Activated T-helper 2 cell treated with anti-CD3 and anti-CD28 coated beads, Interferon-gamma antibody, Interleukin-2, Interleukin-4, amounts not matched to agents 10 μg/mL and 5 μg/mL and 100 μg/mL, durations not matched to agents 14 hours and 24 hours and 36 hours (primary cell): ENCODE data around the gene NFKB1. TPM values are rescaled to one million over a fixed set of nuclear protein-coding genes. Genes with fewer than 3 reads are reported as not detected.

Source experiments
- DNase-seq: peaks from one replicate; pipeline ENCODE4 v3.0.0; 2021; ENCODE audit warnings: low spot score
- H3K27ac Mint-ChIP-seq: one replicate; pipeline ENCODE4 v1.8.0; 2021; ENCODE audit warnings: mixed read lengths
- H3K27me3 Mint-ChIP-seq: one replicate; pipeline ENCODE4 v1.8.0; 2021; ENCODE audit warnings: low read depth, mixed read lengths
- H3K36me3 Mint-ChIP-seq: one replicate; pipeline ENCODE4 v1.8.0; 2021; ENCODE audit warnings: low read depth, mixed read lengths
- H3K4me1 Mint-ChIP-seq: one replicate; pipeline ENCODE4 v1.8.0; 2021; ENCODE audit warnings: low read depth, mixed read lengths
- H3K4me3 Mint-ChIP-seq: one replicate; pipeline ENCODE4 v1.8.0; 2021; ENCODE audit warnings: low read depth, mild to moderate bottlenecking, moderate library complexity, mixed read lengths
- H3K9me3 Mint-ChIP-seq: one replicate; pipeline ENCODE4 v1.8.0; 2021; ENCODE audit warnings: mixed read lengths
- intact Hi-C: fragments of 100-400 bp; cut with micrococcal nuclease; formaldehyde crosslinking; loops from one replicate; pipeline ENCODE4 v1.15.1; 2023
- total RNA-seq: library from RNA; stranded (reverse); gene quantifications from 2 replicates; pipeline ENCODE4 v1.2.3, GENCODE V29; 2022

Gene NFKB1
- total RNA-seq, 1 donor from 2014 or later, result 199 TPM

- DNase-seq, result no peak
- Mint-ChIP-seq H3K36me3 (peaks cover 84% of the 10 kb centered on the region), H3K4me1 (peaks cover 33% of the 10 kb centered on the region), H3K4me3 (no peak overlapping the region), H3K9me3 (no peaks in the 10 kb centered on the region), H3K27ac (no peak overlapping the region), H3K27me3 (no peaks in the 10 kb centered on the region)
- intact Hi-C loops, result no loop called here
Observed at GRCh38 chr4:102541697-102542096, 40.5 kb downstream of the NFKB1 start.

GRCh38 chr4:102543030-102543928 is 42.1 kb downstream of the NFKB1 start:
- no peaks in the 10 kb centered on the region for H3K9me3 Mint-ChIP-seq
- no peak overlapping the region for H3K27ac Mint-ChIP-seq
- intact Hi-C loops, result no loop called here
- DNase-seq, result no peak
- peaks cover 40% of the 10 kb centered on the region for H3K4me1 Mint-ChIP-seq
- no peaks in the 10 kb centered on the region for H3K27me3 Mint-ChIP-seq
- H3K4me3 Mint-ChIP-seq, result no peak overlapping the region
- H3K36me3 Mint-ChIP-seq, result peaks cover 88% of the 10 kb centered on the region

- DNase-seq, result no peak
- intact Hi-C loops, result no loop called here
Observed at GRCh38 chr4:102546635-102547034, 45.5 kb downstream of the NFKB1 start.

DNA sequence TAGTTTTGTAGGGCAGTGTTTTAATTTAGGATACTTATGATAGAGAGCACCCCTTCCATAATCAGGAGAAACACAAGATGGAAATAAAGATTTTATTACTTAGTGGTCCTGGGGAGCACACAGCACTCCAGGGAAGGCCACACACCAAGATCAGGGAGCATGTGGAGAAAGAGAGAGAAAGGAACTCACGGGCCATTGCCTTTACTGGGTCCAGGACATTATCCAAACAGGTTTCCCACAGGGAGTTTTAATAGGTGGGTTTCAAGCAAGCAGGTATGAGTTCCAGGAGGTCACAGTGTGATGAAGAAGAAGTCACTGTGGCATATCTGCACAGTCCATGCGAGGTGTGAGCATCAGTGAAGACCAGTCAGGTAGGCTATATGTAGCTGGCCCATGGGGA is 46.8 kb downstream of the NFKB1 start:
- Mint-ChIP-seq H3K9me3 (no peaks in the 10 kb centered on the region), H3K36me3 (peaks cover 87% of the 10 kb centered on the region)
- no peak for DNase-seq

More at GRCh38 chr4:102546635-102547034, 45.5 kb downstream of the NFKB1 start:
- no peaks in the 10 kb centered on the region for H3K9me3 Mint-ChIP-seq
- peaks cover 31% of the 10 kb centered on the region for H3K4me1 Mint-ChIP-seq
- H3K27me3 Mint-ChIP-seq, result no peaks in the 10 kb centered on the region
- peaks cover 89% of the 10 kb centered on the region for H3K36me3 Mint-ChIP-seq
- peak overlapping the region; percentile 35 for H3K27ac Mint-ChIP-seq
- H3K4me3 Mint-ChIP-seq, result no peak overlapping the region

GRCh38 chr4:102551958-102552565 is 50.9 kb downstream of the NFKB1 start:
- peaks cover 66% of the 10 kb centered on the region for H3K36me3 Mint-ChIP-seq
- DNase-seq, result no peak
- intact Hi-C loops, result loop anchor here (1.0 to 5.0 kb wide), 2 partner anchors 12 to 35 kb away; no protein-coding TSS in a partner anchor
- peak overlapping the region; percentile 56 for H3K4me3 Mint-ChIP-seq
- no peaks in the 10 kb centered on the region for H3K9me3 Mint-ChIP-seq
- H3K4me1 Mint-ChIP-seq, result peaks cover 37% of the 10 kb centered on the region
- H3K27me3 Mint-ChIP-seq, result no peaks in the 10 kb centered on the region
- peak overlapping the region; percentile 13 for H3K27ac Mint-ChIP-seq

More for the DNA sequence above, 46.8 kb downstream of the NFKB1 start:
- Mint-ChIP-seq H3K27me3 (no peaks in the 10 kb centered on the region), H3K4me1 (peaks cover 43% of the 10 kb centered on the region), H3K27ac (no peak overlapping the region), H3K4me3 (no peak overlapping the region)
- intact Hi-C loops, result no loop called here

GRCh38 chr4:102552781-102553180 is 51.6 kb downstream of the NFKB1 start:
- no peaks in the 10 kb centered on the region for H3K27me3 Mint-ChIP-seq
- H3K36me3 Mint-ChIP-seq, result peaks cover 62% of the 10 kb centered on the region
- no peak overlapping the region for H3K4me3 Mint-ChIP-seq
- H3K9me3 Mint-ChIP-seq, result no peaks in the 10 kb centered on the region
- peak overlapping the region; percentile 28 for H3K27ac Mint-ChIP-seq
- DNase-seq, result no peak
- intact Hi-C loops, result loop anchor here (1.0 to 5.0 kb wide), 2 partner anchors 12 to 35 kb away; no protein-coding TSS in a partner anchor
- H3K4me1 Mint-ChIP-seq, result peaks cover 34% of the 10 kb centered on the region

GRCh38 chr4:102553982-102554381 is 52.8 kb downstream of the NFKB1 start:
- peaks cover 43% of the 10 kb centered on the region for H3K4me1 Mint-ChIP-seq
- no peak overlapping the region for H3K4me3 Mint-ChIP-seq
- H3K9me3 Mint-ChIP-seq, result no peaks in the 10 kb centered on the region
- intact Hi-C loops, result loop anchor here (5.0 kb wide), 1 partner anchor 33 kb away; no protein-coding TSS in a partner anchor
- H3K27ac Mint-ChIP-seq, result peak overlapping the region; percentile 34
- no peak for DNase-seq
- H3K36me3 Mint-ChIP-seq, result peaks cover 60% of the 10 kb centered on the region
- H3K27me3 Mint-ChIP-seq, result no peaks in the 10 kb centered on the region

GRCh38 chr4:102554482-102554881 is 53.3 kb downstream of the NFKB1 start:
- H3K36me3 Mint-ChIP-seq, result peaks cover 63% of the 10 kb centered on the region
- H3K4me1 Mint-ChIP-seq, result peaks cover 47% of the 10 kb centered on the region
- intact Hi-C loops, result loop anchor here (5.0 kb wide), 1 partner anchor 33 kb away; no protein-coding TSS in a partner anchor
- H3K9me3 Mint-ChIP-seq, result no peaks in the 10 kb centered on the region
- no peaks in the 10 kb centered on the region for H3K27me3 Mint-ChIP-seq
- H3K27ac Mint-ChIP-seq, result no peak overlapping the region
- no peak for DNase-seq
- H3K4me3 Mint-ChIP-seq, result no peak overlapping the region

GRCh38 chr4:102554992-102555391 is 53.8 kb downstream of the NFKB1 start:
- Mint-ChIP-seq H3K4me3 (no peak overlapping the region), H3K9me3 (no peaks in the 10 kb centered on the region), H3K27me3 (no peaks in the 10 kb centered on the region), H3K27ac (no peak overlapping the region), H3K36me3 (peaks cover 59% of the 10 kb centered on the region), H3K4me1 (peaks cover 50% of the 10 kb centered on the region)
- DNase-seq, result no peak
- intact Hi-C loops, result loop anchor here (5.0 kb wide), 1 partner anchor 32 kb away; no protein-coding TSS in a partner anchor

GRCh38 chr4:102557636-102558035 is 56.5 kb downstream of the NFKB1 start:
- intact Hi-C loops, result no loop called here
- DNase-seq, result no peak
- Mint-ChIP-seq H3K36me3 (peaks cover 59% of the 10 kb centered on the region), H3K9me3 (no peaks in the 10 kb centered on the region), H3K27me3 (no peaks in the 10 kb centered on the region), H3K27ac (no peak overlapping the region), H3K4me1 (peaks cover 56% of the 10 kb centered on the region), H3K4me3 (no peak overlapping the region)

- Mint-ChIP-seq H3K4me1 (peaks cover 61% of the 10 kb centered on the region), H3K4me3 (peak overlapping the region; percentile 67), H3K27me3 (no peaks in the 10 kb centered on the region), H3K9me3 (no peaks in the 10 kb centered on the region), H3K27ac (peak overlapping the region; percentile 74), H3K36me3 (peaks cover 59% of the 10 kb centered on the region)
- intact Hi-C loops, result loop anchor here (1.0 to 5.0 kb wide), 6 partner anchors 21 to 67 kb away; partner anchors contain the start of gene NFKB1
- DNase-seq, result no peak
Observed at GRCh38 chr4:102560115-102560514, 59.0 kb downstream of the NFKB1 start.

DNA sequence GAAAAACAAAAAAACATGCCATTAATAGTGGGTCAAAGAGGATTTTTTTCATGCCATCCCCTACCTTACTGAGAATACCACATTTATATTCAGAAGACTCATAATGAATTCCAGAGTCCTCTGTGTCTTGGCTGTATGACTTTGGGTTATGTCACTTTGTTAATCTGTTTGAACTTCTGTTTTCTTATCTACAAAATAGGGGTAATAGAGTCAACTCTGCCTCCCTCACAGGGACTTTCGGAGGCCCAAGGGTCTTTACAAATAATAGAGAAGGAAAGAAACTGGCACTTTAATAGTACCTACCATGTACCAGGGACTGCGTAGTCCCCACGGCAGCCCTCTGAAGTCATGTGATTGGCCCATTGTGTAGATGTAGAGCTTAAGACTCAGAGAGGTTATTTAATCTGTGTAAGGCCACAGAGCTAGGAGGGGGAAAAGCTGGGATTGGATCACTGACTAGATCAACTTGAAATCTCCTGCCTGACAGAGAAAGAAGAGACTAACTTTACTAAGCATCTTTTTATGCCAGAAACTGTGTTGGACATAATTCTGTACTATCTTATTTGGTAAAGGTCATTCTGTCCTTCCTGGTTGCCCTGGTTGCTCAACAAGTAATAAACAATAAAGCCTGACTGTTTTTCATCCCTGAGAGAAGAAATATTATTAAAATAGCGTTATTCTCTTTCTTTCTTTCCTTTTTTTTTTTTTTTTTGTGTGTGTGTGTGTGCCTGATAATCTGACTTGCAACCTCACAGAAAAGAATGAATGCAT is 59.6 kb downstream of the NFKB1 start:
- Mint-ChIP-seq H3K36me3 (peaks cover 63% of the 10 kb centered on the region), H3K9me3 (no peaks in the 10 kb centered on the region), H3K27ac (peak overlapping the region; percentile 74), H3K4me3 (peak overlapping the region; percentile 67), H3K27me3 (no peaks in the 10 kb centered on the region), H3K4me1 (peaks cover 64% of the 10 kb centered on the region)
- intact Hi-C loops, result loop anchor here (1.0 to 5.0 kb wide), 6 partner anchors 20 to 67 kb away; partner anchors contain the start of gene NFKB1
- DNase-seq, result no peak
